ENCODE measurements around the gene RHAG.

The RHAG gene

DNA sequence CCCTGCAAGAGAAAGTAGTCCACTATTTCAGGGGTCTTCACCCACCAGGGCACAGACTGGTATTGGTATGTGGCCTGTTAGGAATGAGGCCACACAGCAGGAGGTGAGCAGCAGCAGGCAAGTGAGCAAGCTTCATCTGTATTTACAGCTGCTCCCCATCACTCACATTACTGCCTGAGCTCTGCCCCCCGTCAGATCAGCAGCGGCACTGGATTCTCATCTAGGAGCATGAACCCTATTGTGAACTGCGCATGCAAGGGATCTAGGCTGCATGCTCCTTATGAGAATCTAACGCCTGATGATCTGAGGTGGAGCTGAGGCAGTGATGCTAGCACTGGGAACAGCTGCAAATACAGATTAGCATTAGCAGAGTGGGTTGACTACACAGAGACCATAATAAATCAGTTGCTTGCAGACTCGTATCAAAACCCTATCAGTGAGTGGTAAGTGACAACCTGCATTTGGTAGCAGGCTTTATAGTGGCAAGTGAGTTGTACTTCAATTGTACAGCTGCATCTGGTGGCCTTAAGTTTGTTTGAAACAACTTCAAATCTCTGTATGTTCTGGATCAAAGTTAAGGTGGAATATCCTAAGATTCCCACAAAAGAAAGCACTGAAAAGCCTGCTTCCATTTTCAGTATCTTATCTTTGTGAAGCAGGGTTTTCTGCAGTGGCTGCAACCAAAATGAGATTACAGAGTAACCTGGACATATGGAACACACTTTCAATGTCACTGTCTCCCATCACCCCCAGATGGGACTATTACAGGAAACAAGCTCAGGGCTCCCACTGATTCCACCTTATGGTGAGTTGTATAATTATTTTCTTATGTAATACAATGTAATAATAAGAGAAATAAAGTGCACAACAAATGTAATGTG is 73.4 kb downstream of the RHAG start:
- DNase-seq = no peak

DNA sequence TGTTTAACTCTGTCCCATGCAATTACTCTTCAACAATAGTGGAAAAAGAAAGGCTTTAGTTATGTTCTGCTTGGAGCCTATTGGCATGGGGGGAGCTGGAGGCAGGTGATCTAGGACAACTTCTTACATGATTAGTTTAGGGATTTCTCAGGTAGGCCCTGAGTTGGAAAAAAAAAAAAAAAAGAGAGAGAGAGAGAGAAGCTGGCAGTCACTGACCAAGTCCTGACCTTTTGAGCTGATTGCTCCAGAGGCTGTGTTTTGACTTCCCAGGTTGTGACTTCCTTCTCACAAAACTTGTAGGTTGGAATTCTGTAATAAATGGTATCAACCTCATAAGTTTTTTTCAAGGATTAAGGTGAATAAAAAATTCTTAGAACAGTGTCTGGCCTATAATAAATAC is 78.4 kb downstream of the RHAG start:
- no peak for DNase-seq

DNA sequence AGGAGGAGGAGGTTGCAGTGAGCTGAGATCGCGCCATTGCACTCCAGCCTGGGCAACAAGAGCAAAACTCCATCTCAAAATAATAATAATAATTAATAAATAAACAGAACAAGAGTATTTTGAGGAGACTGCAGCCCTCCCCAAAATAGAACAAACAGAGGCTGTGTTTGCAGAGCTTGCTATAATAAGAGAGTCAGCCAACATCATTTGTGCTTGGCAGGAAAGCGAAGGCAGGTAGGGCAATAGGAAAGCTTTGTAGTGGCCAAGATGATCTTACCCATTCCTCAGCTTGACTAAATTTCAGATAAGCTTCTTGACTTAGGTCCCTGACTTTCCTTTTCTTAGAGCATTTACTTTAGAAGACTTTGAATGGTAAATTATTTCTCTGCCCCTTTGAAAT is 79.5 kb downstream of the RHAG start:
- no peak for DNase-seq

DNA sequence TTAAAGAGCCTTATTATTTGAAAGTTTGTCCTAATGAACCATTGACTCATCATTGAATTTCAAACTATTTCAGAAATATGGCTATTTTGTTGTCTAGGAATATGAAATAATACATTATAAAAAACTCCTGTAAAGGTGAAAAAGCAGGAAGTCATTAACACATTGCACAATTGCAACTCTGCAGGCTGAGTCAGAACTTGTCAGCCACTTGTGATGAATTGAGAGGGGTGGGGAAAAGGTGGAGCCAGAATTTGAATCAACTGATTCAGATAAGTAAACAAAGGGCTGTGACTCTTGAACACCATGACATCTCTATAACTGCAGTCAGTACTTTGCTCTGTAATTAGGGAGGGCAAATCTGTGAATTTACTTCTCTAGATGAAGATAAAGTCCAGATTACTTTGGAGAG is 80.2 kb downstream of the RHAG start:
- DNase-seq = no peak

DNA sequence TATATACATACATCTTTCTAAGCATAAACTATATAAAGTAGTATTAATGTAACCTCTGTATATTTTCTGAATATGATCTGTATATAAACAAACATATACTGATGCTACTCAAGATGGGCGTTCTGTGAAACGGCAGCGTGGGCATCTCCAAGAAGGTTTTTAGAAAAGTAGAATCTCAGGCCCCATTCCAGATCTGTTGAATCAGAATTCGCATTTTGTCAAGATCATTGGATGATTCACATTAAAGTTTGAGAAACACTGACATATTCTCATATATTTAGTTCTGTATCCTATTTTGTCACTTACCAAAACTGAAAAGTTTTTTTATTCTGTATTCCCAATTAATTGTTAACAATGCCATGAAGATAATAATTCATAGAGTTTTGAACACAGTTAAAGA is 80.7 kb downstream of the RHAG start:
- no peak for DNase-seq
